Measurements from ENCODE around the gene PPP1R7.
"Not testable (repeated sequence)": the region's sequence is repeated elsewhere in the genome, so short reads cannot be mapped to it uniquely, and the experiment has no call there.

The PPP1R7 gene

DNA sequence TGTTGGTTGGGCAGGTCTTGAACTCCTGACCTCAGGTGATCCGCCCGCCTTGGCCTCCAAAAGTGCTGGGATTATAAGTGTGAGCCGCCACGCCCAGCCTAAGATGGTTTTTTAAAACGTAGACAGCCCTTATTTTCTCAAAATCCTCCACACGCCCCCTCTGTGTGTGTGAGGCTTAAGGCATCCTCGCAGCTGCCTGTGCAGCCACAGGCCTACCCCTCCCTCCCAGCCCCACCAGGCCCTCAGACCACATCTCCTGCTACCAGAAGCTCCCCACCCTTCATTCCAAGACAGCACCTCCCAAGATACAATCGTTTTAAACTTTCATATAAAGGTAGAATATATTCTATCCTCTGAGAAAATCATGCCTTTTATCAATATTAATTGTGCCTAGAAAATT, 43.0 kb downstream of the PPP1R7 start:
- no peak for DNase-seq (ENCODE audit: low read depth, low spot score)

- no peak for DNase-seq (ENCODE audit: low read depth, low spot score)
These were observed 44.5 kb downstream of the PPP1R7 start for GRCh38 chr2:241194811-241195210.

DNA sequence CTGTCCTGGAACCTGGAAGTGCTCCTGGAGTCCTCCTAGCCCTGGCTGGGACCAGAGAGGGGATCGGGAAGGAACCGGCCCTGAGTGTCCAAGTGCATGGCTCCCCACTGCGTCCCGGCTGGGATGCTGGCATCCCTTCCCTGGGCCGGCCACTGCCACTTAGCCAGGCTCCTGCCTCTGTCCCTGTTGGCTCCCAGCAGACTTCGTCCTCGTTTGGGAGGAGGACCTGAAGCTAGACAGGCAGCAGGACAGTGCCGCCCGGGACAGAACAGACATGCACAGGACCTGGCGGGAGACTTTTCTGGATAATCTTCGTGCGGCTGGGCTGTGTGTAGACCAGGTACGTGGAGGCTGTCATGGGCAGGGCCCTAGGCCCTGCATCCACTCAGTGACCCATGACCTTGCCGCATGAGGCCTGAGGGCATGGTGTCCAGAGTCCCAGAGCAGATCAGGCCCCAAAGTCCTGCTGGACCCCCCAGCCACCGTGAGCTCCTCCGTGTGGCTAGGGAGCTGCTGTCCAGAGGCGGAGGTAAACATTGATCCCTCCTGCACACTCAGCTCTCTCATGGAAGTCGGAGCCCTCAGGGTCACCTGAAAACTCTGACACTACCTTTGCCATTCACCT, 45.4 kb downstream of the PPP1R7 start:
- DNase-seq (ENCODE audit: low read depth, low spot score) = no peak

- not testable (repeated sequence) for DNase-seq (ENCODE audit: low read depth, low spot score)
These were observed 47.0 kb downstream of the PPP1R7 start for GRCh38 chr2:241197246-241197645.

- DNase-seq (ENCODE audit: low read depth, low spot score) = no peak
These were observed 47.7 kb downstream of the PPP1R7 start for GRCh38 chr2:241197947-241198346.

- no peak for DNase-seq (ENCODE audit: low read depth, low spot score)
These were observed 48.4 kb downstream of the PPP1R7 start for GRCh38 chr2:241198381-241199279.

DNA sequence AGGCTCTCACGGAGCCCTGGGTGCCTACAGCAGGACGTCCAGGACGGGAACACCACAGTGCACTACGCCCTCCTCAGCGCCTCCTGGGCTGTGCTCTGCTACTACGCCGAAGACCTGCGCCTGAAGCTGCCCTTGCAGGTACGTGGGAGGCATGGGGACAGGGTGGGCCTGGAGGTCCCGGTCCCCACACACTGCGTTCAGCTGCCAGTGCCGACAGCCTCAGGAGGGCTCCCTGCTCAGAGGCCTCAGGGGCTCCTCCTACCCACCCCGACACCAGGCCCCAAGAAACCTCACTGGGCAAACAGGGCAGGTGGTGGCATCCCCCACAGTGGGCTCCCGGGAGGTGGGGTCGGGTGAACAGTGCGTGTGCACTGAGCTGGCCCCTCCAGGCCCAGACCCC, 49.0 kb downstream of the PPP1R7 start:
- no peak for DNase-seq (ENCODE audit: low read depth, low spot score)

GRCh38 chr2:241199897-241200821, 49.9 kb downstream of the PPP1R7 start:
- DNase-seq (ENCODE audit: low read depth, low spot score) = no peak

DNA sequence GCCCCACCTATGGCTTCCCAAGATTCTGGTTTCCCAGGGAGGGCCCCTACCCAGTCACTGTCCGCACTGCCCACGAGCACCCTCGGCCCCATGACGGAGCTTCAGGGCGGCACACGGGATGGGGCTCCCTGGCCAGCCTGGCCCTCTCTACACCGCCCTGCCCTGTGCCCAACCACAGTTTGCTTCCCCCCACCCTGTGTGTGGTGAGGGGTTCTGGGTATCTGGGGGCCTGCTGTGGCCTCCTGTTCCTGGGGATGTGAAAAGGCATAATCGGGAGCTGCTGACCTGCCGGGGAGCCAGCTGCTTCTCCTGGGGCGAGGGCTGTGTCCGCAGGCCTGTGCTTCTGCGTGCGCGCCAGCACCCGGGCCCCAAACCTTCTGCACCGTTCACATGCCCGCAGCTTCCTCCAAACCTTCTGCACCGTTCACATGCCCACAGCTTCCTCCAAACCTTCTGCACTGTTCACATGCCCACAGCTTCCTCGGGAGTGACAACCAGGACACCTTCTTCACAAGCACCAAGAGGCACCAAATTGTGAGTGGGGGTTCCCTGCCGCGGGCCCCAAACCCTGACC, 50.6 kb downstream of the PPP1R7 start:
- DNase-seq (ENCODE audit: low read depth, low spot score) = no peak

DNA sequence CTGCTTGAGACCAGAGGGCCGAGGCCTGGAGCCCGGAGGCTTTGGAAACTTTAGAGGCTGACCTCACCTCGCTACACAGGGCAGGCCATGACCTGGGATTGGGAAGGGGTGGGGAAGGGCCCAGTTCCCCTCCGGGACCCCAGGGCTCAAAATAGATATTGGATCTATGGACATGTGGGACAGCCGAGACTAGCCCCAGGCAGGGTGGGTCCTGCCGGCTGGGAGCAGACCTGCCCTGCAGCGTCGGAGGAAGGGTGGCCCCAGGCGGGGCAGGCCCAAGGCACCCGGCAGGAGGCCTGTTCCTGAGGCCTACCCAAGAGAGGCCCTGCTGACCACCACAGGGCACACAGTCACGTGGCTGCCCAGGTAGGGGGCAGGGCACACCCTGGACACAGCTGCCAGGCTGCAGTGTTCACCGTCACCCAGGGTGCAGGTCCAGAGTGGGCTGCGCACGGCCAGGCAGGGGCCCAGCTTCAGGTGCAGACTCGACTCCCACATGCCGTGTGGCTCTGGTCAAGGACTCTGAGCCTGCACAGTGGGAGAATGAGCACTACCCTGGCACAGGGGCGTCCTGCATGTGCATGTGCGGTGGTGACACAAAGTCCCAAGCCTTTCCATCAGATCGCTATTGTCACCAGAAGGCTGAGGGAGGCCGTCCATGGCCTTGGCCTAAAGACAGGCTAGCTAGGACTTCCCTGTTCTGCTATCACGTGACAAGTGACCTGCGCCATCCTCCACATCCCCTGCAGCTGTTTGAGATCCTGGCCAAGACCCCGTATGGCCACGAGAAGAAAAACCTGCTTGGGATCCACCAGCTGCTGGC, 51.4 kb downstream of the PPP1R7 start:
- DNase-seq (ENCODE audit: low read depth, low spot score) = no peak

- no peak for DNase-seq (ENCODE audit: low read depth, low spot score)
These were observed 52.0 kb downstream of the PPP1R7 start for GRCh38 chr2:241202268-241202585.

DNA sequence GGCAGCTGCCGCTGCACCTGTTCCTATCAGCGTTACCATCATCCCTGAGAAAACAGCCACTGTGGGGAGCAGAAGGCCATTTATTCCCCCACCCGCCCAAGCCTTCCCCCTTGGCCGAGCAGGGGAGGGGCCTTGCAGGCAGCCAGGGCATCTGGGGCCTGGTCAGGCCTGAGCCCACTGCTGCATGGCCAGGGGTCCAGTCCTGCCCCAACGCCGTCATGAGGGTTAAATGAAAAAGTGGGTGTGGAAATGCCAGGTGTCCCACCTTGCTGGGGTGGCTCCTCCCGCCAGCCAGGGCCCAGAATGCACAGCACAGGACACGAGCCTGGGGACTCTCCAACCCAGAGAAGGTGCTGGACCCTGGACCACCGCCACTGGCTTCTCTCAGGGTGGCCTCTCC, 52.4 kb downstream of the PPP1R7 start:
- no peak for DNase-seq (ENCODE audit: low read depth, low spot score)

DNA sequence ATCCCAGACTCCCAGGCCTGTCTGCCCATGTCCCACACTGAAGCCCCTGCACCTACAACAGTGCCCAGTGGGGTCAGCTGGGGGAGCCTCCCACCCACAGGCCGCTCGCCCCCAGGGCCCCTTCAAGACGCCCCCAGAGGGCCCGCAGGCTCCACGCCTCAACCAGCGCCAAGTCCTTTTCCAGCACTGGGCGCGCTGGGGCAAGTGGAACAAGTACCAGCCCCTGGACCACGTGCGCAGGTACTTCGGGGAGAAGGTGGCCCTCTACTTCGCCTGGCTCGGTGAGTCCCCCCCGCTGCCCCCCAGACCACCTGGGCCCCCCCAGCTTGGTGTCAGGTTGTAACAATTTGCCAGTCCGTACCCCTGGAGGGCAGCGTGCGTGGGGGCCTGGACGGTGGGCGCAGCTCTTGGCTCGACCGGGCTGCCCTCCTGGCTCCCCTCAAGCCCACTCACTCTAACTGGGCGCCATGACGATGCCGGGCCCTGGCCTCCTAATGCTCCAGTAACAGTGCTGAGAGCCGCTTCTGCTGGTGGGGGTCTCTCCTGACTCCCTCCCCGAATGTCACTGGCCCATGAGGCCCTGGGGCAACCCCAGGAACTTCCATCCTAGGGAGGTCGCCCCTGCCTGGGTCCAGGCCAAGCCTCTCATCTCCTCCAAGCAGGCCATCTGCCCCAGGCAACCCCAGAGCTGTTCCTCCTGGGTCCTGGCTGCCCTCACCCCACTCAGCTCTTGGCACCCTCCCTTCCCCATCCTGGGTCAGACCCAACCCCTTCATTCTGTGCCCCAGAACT, 53.1 kb downstream of the PPP1R7 start:
- DNase-seq (ENCODE audit: low read depth, low spot score) = no peak

DNA sequence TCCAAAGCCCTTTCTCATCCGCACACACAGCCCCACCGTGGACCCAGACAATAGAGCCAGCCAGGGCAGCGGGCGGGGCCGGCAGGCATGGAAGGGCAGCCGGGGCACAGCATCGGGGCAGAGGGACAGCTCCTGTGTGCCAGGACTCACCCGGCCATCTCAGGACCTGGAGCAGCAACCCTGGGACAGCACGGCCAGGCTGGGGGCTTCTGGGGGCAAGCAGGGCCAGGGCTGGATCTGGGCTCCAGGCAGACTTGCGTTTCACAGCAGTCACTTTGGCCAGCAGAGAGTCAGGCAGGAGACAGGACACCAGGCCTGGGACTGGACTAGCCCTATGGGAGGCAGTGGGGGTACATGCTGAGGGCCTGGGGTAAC, 53.7 kb downstream of the PPP1R7 start:
- DNase-seq (ENCODE audit: low read depth, low spot score) = no peak

GRCh38 chr2:241204490-241204889, 54.2 kb downstream of the PPP1R7 start:
- no peak for DNase-seq (ENCODE audit: low read depth, low spot score)

DNA sequence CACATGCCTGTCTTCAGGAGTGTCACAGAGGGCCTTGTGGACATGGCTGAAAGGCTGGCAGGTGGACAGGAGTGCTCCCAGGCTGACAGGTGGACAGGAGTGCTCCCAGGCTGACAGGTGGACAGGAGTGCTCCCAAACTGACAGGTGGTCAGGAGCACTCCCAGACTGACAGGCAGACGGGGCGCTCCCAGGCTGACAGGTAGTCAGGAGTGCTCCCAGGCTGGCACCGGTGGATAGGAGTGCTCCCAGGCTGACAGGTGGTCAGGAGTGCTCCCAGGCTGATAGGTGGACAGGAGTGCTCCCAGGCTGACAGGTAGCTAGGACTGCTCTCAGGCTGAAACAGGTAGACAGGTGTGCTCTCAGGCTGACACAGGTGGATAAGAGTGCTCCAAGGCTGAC, 54.8 kb downstream of the PPP1R7 start:
- no peak for DNase-seq (ENCODE audit: low read depth, low spot score)

- no peak for DNase-seq (ENCODE audit: low read depth, low spot score)
These were observed 56.9 kb downstream of the PPP1R7 start for GRCh38 chr2:241207151-241207550.

DNA sequence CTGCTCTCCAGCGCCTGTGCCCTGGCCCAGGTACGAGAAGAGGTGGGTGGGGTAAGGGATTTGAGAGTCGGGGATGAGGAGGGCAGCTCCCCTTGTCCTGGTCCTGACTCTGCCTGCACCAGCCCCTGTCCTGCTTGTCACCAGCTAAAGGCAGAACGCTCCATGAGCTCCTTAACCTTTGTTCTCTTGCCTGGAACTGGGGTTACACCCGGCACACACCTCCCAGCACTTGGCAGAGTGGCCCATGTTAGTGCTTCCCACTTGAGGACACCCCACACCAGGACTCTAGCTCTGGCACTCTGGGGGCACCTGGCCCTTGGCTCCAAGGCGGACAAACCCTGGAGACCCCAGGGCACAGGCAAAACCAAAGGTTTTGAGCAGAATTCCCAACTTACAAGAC, 57.4 kb downstream of the PPP1R7 start:
- DNase-seq (ENCODE audit: low read depth, low spot score) = no peak

GRCh38 chr2:241208058-241208457, 57.8 kb downstream of the PPP1R7 start:
- DNase-seq (ENCODE audit: low read depth, low spot score) = no peak

DNA sequence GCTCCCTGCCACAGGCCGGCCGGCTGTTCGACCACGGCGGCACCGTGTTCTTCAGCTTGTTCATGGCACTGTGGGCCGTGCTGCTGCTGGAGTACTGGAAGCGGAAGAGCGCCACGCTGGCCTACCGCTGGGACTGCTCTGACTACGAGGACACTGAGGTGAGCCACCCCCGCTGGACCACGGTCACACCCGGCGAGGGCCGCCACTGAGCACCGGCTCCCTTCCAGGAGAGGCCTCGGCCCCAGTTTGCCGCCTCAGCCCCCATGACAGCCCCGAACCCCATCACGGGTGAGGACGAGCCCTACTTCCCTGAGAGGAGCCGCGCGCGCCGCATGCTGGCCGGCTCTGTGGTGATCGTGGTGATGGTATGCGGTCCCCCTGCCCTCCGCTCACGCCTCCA, 59.0 kb downstream of the PPP1R7 start:
- DNase-seq (ENCODE audit: low read depth, low spot score) = no peak
